IPS-18a (cell line): Measurements from ENCODE around the gene CLIC5.

Experiments
- H3K27ac ChIP-seq: one replicate; pipeline ENCODE4 v1.5.1; 2013; ENCODE audit warnings: low read length
- H3K27me3 ChIP-seq: one replicate; pipeline ENCODE4 v1.6.1; 2013; ENCODE audit warnings: mild to moderate bottlenecking, low read length; ENCODE audit not compliant: control insufficient read depth, insufficient read depth
- H3K36me3 ChIP-seq: one replicate; pipeline ENCODE4 v1.6.1; 2013; ENCODE audit warnings: low read depth, low read length; ENCODE audit not compliant: control insufficient read depth
- H3K4me1 ChIP-seq: one replicate; pipeline ENCODE4 v1.6.1; 2013; ENCODE audit warnings: low read depth, low read length; ENCODE audit not compliant: control insufficient read depth
- H3K4me3 ChIP-seq: one replicate; pipeline ENCODE4 v1.5.1; 2013; ENCODE audit warnings: low read length
- H3K9ac ChIP-seq: one replicate; pipeline ENCODE4 v1.6.1; 2013; ENCODE audit warnings: mild to moderate bottlenecking, low read length, moderate library complexity
- H3K9me3 ChIP-seq: one replicate; pipeline ENCODE4 v1.6.1; 2013; ENCODE audit warnings: low read depth, low read length; ENCODE audit not compliant: control insufficient read depth

Gene CLIC5

DNA sequence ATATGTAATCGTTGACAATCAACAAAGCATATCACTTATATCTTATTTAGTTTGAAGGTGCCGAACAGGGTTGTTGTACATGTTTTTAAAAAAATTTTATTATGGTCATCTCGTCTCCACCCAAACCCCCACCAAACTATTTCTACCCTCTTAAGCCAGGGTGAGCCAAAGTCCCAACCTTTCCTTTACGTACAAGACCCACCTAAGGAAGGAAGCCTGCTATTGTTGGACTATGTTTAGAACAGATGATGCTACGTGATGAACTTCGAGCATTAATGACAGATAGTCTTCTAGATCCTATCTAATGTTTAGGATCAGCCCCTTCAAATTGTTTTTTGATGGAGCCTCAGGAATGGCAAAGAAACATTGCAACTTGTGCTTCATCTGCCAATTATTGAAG lies 44.4 kb downstream of the CLIC5 start:
- Histone ChIP-seq H3K9me3 (no peaks in the 10 kb centered on the region), H3K27me3 (no peaks in the 10 kb centered on the region), H3K4me1 (no peaks in the 10 kb centered on the region), H3K4me3 (no peak overlapping the region), H3K36me3 (no peaks in the 10 kb centered on the region), H3K27ac (no peak overlapping the region), H3K9ac (no peak overlapping the region)

GRCh38 chr6:45970326-45970725 lies 45.3 kb downstream of the CLIC5 start:
- no peak overlapping the region for H3K27ac ChIP-seq
- H3K9me3 ChIP-seq, result no peaks in the 10 kb centered on the region
- no peak overlapping the region for H3K4me3 ChIP-seq

GRCh38 chr6:45969883-45970282 lies 45.8 kb downstream of the CLIC5 start:
- no peak overlapping the region for H3K4me3 ChIP-seq
- H3K9ac ChIP-seq, result no peak overlapping the region
- H3K4me1 ChIP-seq, result no peaks in the 10 kb centered on the region
- H3K27ac ChIP-seq, result no peak overlapping the region
- no peaks in the 10 kb centered on the region for H3K9me3 ChIP-seq
- no peaks in the 10 kb centered on the region for H3K27me3 ChIP-seq
- no peaks in the 10 kb centered on the region for H3K36me3 ChIP-seq

More at GRCh38 chr6:45970326-45970725, 45.3 kb downstream of the CLIC5 start:
- no peaks in the 10 kb centered on the region for H3K36me3 ChIP-seq
- H3K9ac ChIP-seq, result no peak overlapping the region
- H3K4me1 ChIP-seq, result no peaks in the 10 kb centered on the region
- no peaks in the 10 kb centered on the region for H3K27me3 ChIP-seq

DNA sequence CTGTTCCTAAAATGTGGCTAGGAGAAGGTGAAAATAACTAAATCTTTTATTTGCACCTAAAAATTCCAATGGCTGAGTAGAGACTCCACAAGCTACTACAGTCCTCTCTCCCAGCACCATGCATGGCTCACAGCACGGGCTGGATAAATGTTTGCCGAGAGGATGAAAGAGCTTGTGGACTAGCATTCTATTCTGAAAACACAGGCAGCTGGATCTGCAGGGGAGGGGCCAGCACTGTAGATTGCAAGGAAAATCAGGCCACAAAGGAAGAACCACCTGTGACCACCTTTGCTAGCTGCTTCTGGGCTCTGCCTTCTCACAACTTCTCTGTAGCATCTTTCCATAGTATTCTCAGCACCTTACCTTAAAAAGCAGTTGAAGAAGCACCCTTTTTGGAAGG lies 46.6 kb downstream of the CLIC5 start:
- Histone ChIP-seq H3K4me3 (no peak overlapping the region), H3K9ac (no peak overlapping the region), H3K4me1 (no peaks in the 10 kb centered on the region), H3K27me3 (no peaks in the 10 kb centered on the region), H3K36me3 (no peaks in the 10 kb centered on the region), H3K9me3 (no peaks in the 10 kb centered on the region), H3K27ac (no peak overlapping the region)

DNA sequence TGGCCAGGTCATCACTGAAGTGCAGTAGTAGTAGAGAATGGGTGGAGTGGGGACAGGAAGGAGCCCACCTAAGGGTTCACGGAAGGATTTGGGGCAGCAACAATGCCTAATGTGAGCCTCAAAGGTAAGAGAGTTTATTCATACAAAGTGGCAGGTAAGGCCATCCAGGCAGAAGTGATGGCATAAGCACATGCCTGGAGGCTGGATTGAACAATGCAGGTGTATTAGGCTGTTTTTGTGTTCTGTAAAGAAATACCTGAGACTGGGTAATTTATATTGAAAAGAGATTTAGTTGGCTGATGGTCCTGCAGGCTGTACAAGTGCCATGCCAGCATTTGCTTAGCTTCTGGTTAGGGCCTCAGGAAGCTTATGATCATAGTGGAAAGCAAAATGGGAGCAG lies 48.3 kb downstream of the CLIC5 start:
- Histone ChIP-seq H3K27ac (no peak overlapping the region), H3K36me3 (no peaks in the 10 kb centered on the region), H3K9me3 (no peaks in the 10 kb centered on the region), H3K27me3 (no peaks in the 10 kb centered on the region), H3K4me1 (no peaks in the 10 kb centered on the region), H3K9ac (no peak overlapping the region), H3K4me3 (no peak overlapping the region)

DNA sequence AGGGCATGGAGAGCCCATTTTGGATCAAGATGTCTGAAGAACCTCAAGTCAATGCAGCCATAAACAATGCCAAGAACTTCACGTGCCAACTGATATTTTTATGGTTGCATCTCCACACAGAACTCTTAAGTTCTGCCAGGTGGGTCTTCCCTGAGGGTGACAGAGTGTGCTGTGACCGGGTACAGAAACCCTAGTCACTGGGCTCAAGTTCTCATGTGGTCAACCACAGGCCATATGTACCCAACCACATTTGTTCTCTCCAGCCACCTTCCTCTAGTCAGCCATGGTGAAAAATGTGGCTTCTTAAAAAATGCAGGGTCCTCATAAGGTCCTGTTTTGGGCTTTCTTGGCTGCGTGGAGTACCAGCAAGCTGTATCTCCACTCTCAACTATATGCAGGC lies 48.9 kb downstream of the CLIC5 start:
- Histone ChIP-seq H3K27ac (no peak overlapping the region), H3K27me3 (no peaks in the 10 kb centered on the region), H3K4me1 (no peaks in the 10 kb centered on the region), H3K9me3 (no peaks in the 10 kb centered on the region), H3K9ac (no peak overlapping the region), H3K4me3 (no peak overlapping the region), H3K36me3 (no peaks in the 10 kb centered on the region)

DNA sequence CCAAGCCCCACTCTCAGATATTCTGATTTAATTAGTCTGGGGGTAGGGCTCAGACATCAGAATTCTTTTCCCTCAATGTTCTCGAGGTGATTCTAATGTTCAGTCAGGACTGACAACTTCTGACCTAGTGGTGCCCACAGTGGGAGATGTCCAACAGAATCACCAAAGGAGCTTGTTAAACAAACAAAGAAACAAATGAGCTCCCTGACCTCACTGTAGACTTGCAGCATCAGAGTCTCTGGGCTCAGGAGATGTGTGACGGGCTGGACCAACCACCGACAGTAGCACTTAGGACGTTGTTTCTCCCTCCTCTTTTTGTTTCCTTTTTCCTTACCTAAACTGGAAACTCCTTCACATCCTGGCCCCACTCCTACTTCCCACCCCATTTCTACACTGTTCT lies 49.3 kb downstream of the CLIC5 start:
- Histone ChIP-seq H3K9me3 (no peaks in the 10 kb centered on the region), H3K27ac (no peak overlapping the region), H3K4me1 (no peaks in the 10 kb centered on the region)

DNA sequence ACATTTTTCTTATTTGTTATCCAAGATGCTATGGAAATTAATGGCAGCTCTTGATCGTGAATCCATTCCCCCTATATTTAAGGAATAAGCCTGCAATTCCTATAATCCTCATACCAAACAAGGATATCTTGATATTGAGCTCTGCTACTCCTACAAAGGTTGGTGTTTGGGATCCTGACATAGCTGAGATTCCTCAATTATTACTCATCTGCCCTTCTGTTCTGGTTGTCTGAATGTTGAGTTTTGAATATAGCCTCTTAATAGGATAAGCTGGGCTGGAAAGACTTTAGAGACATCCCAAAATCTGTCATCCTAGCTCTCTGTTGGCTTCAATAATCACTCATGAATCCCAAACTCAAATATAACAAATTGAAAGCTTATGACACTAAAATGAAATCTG lies 49.9 kb downstream of the CLIC5 start:
- H3K4me3 ChIP-seq, result no peak overlapping the region
- H3K36me3 ChIP-seq, result no peaks in the 10 kb centered on the region
- no peaks in the 10 kb centered on the region for H3K9me3 ChIP-seq
- H3K4me1 ChIP-seq, result no peaks in the 10 kb centered on the region
- H3K27me3 ChIP-seq, result no peaks in the 10 kb centered on the region
- no peak overlapping the region for H3K9ac ChIP-seq
- H3K27ac ChIP-seq, result no peak overlapping the region

More for the DNA sequence above, 49.3 kb downstream of the CLIC5 start:
- H3K4me3 ChIP-seq, result no peak overlapping the region
- H3K36me3 ChIP-seq, result no peaks in the 10 kb centered on the region
- no peaks in the 10 kb centered on the region for H3K27me3 ChIP-seq
- no peak overlapping the region for H3K9ac ChIP-seq

GRCh38 chr6:45965007-45965406 lies 50.7 kb downstream of the CLIC5 start:
- Histone ChIP-seq H3K9ac (no peak overlapping the region), H3K27ac (no peak overlapping the region), H3K4me1 (no peaks in the 10 kb centered on the region), H3K27me3 (no peaks in the 10 kb centered on the region), H3K4me3 (no peak overlapping the region), H3K36me3 (no peaks in the 10 kb centered on the region), H3K9me3 (no peaks in the 10 kb centered on the region)

DNA sequence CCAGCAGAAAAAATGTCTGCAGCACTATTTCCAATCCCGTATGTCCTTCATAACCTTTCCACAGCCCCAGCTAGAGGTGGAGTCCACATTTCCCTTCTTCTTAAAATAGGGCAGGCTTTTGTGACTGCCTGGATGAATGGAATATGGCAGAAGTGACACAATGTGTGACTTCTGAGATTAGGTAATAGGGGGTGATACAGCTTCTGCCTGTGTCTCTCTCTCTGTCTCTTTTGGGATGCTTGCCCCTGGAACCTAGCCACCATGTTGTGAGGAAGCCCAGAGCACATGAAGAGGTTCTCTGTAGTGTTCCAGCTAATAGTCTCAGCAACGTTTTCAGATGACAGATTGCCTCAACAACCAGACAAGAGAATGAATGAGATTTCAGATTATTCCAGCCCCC lies 51.4 kb downstream of the CLIC5 start:
- Histone ChIP-seq H3K27me3 (no peaks in the 10 kb centered on the region), H3K36me3 (no peaks in the 10 kb centered on the region), H3K27ac (no peak overlapping the region), H3K4me1 (no peaks in the 10 kb centered on the region), H3K4me3 (no peak overlapping the region), H3K9ac (no peak overlapping the region), H3K9me3 (no peaks in the 10 kb centered on the region)

GRCh38 chr6:45963896-45964295 lies 51.8 kb downstream of the CLIC5 start:
- Histone ChIP-seq H3K27me3 (no peaks in the 10 kb centered on the region), H3K4me3 (no peak overlapping the region), H3K36me3 (no peaks in the 10 kb centered on the region), H3K27ac (no peak overlapping the region), H3K4me1 (no peaks in the 10 kb centered on the region), H3K9me3 (no peaks in the 10 kb centered on the region), H3K9ac (no peak overlapping the region)

GRCh38 chr6:45961125-45961524 lies 54.5 kb downstream of the CLIC5 start:
- no peaks in the 10 kb centered on the region for H3K27me3 ChIP-seq
- H3K4me3 ChIP-seq, result no peak overlapping the region
- no peaks in the 10 kb centered on the region for H3K9me3 ChIP-seq
- H3K36me3 ChIP-seq, result no peaks in the 10 kb centered on the region
- no peak overlapping the region for H3K9ac ChIP-seq
- H3K27ac ChIP-seq, result no peak overlapping the region
- H3K4me1 ChIP-seq, result peaks cover 7% of the 10 kb centered on the region
